Mucosa of rectum (tissue), 2 donors: Measurements from ENCODE around the gene POU2F3.

Experiments used
- H3K27ac ChIP-seq, 2 donors: one replicate each; pipeline ENCODE4 v1.7.0; 2013; ENCODE audit warnings: inconsistent platforms in 2 of 2, low read depth in 2 of 2, low read length in 2 of 2
- H3K27me3 ChIP-seq, 2 donors: one replicate each; pipeline ENCODE4 v1.7.0; 2013; ENCODE audit warnings: low read length in 2 of 2; ENCODE audit not compliant: control insufficient read depth in 2 of 2, insufficient read depth in 2 of 2
- H3K36me3 ChIP-seq, 2 donors: one replicate each; pipeline ENCODE4 v1.7.0; 2013; ENCODE audit warnings: low read length in 2 of 2; ENCODE audit not compliant: control insufficient read depth in 2 of 2, insufficient read depth in 2 of 2
- H3K4me1 ChIP-seq, 2 donors: one replicate each; pipeline ENCODE4 v1.7.0; 2013; ENCODE audit warnings: low read length in 2 of 2, mild to moderate bottlenecking in 1 of 2; ENCODE audit not compliant: control insufficient read depth in 2 of 2, insufficient read depth in 2 of 2
- H3K4me3 ChIP-seq, 2 donors: one replicate each; pipeline ENCODE4 v1.7.0; 2013; ENCODE audit warnings: low read length in 2 of 2
- H3K9ac ChIP-seq, 2 donors: one replicate each; pipeline ENCODE4 v1.7.0; 2013; ENCODE audit warnings: low read length in 2 of 2, low read depth in 1 of 2, mild to moderate bottlenecking in 1 of 2
- H3K9me3 ChIP-seq, 2 donors: one replicate each; pipeline ENCODE4 v1.7.0; 2013; ENCODE audit warnings: low read length in 2 of 2; ENCODE audit not compliant: control insufficient read depth in 2 of 2
- donor health status: healthy.
- donor health status: Normal muscosa, but diverticular disease.

The POU2F3 gene

GRCh38 chr11:120308081-120308480 lies 68.1 kb downstream of the POU2F3 start:
- H3K4me1 ChIP-seq, result peaks cover 13 to 32% of the 10 kb centered on the region in 2 donors
- H3K27me3 ChIP-seq, result no peaks in the 10 kb centered on the region
- no peaks in the 10 kb centered on the region for H3K36me3 ChIP-seq
- no peak overlapping the region for H3K4me3 ChIP-seq
- no peak overlapping the region for H3K27ac ChIP-seq
- H3K9ac ChIP-seq, result no peak overlapping the region
- H3K9me3 ChIP-seq, result no peaks in the 10 kb centered on the region

GRCh38 chr11:120310870-120311269 lies 70.9 kb downstream of the POU2F3 start:
- Histone ChIP-seq H3K4me3 (no peak overlapping the region), H3K9me3 (no peaks in the 10 kb centered on the region), H3K4me1 (peaks cover 8 to 21% of the 10 kb centered on the region in 2 donors), H3K36me3 (no peaks in the 10 kb centered on the region), H3K27me3 (no peaks in the 10 kb centered on the region), H3K9ac (no peak overlapping the region), H3K27ac (no peak overlapping the region)

GRCh38 chr11:120314861-120315260 lies 74.9 kb downstream of the POU2F3 start:
- Histone ChIP-seq H3K4me1 (peaks cover 21 to 28% of the 10 kb centered on the region in 2 donors), H3K9ac (no peak overlapping the region), H3K27ac (no peak overlapping the region), H3K27me3 (no peaks in the 10 kb centered on the region), H3K4me3 (no peak overlapping the region), H3K36me3 (no peaks in the 10 kb centered on the region), H3K9me3 (no peaks in the 10 kb centered on the region)

GRCh38 chr11:120316880-120317688 lies 77.1 kb downstream of the POU2F3 start:
- Histone ChIP-seq H3K27ac (peak overlapping the region; percentile 52 to 68), H3K9ac (peak overlapping the region in 1 of 2 donors; percentile 62)

GRCh38 chr11:120317689-120318480 lies 77.9 kb downstream of the POU2F3 start:
- no peaks in the 10 kb centered on the region for H3K9me3 ChIP-seq
- no peaks in the 10 kb centered on the region for H3K27me3 ChIP-seq
- H3K4me1 ChIP-seq, result peaks cover 13% of the 10 kb centered on the region in 2 donors
- no peak overlapping the region for H3K9ac ChIP-seq
- no peak overlapping the region for H3K4me3 ChIP-seq
- peak overlapping the region in 1 of 2 donors; percentile 52 for H3K27ac ChIP-seq
- no peaks in the 10 kb centered on the region for H3K36me3 ChIP-seq

More at GRCh38 chr11:120316880-120317688, 77.1 kb downstream of the POU2F3 start:
- Histone ChIP-seq H3K4me1 (peaks cover 13% of the 10 kb centered on the region in 2 donors), H3K27me3 (no peaks in the 10 kb centered on the region), H3K36me3 (no peaks in the 10 kb centered on the region), H3K9me3 (no peaks in the 10 kb centered on the region), H3K4me3 (peak overlapping the region in 1 of 2 donors; percentile 1)

- no peak overlapping the region for H3K9ac ChIP-seq
- H3K27me3 ChIP-seq, result no peaks in the 10 kb centered on the region
These were observed 79.0 kb downstream of the POU2F3 start for GRCh38 chr11:120318906-120319305.

GRCh38 chr11:120324932-120325810 lies 85.2 kb downstream of the POU2F3 start, which contains the start of gene TLCD5:
TLCD5 (plus strand) TSS chr11:120325299; CDS start chr11:120327442, 2,143 bp downstream.
- Histone ChIP-seq H3K27me3 (peaks cover 0 to 5% of the 10 kb centered on the region in 2 donors), H3K36me3 (no peaks in the 10 kb centered on the region), H3K9ac (peak within 1 kb of the TSS; percentile 48 to 64)

More at GRCh38 chr11:120318906-120319305, 79.0 kb downstream of the POU2F3 start:
- no peak overlapping the region for H3K4me3 ChIP-seq
- H3K4me1 ChIP-seq, result peaks cover 13% of the 10 kb centered on the region in 2 donors
- no peak overlapping the region for H3K27ac ChIP-seq
- H3K36me3 ChIP-seq, result no peaks in the 10 kb centered on the region
- H3K9me3 ChIP-seq, result no peaks in the 10 kb centered on the region

GRCh38 chr11:120326228-120326627 lies 86.3 kb downstream of the POU2F3 start:
- Histone ChIP-seq H3K9me3 (no peaks in the 10 kb centered on the region), H3K9ac (no peak overlapping the region), H3K4me3 (peak overlapping the region in 1 of 2 donors; percentile 11), H3K4me1 (peaks cover 16 to 18% of the 10 kb centered on the region in 2 donors), H3K27me3 (peaks cover 0 to 5% of the 10 kb centered on the region in 2 donors), H3K27ac (no peak overlapping the region), H3K36me3 (no peaks in the 10 kb centered on the region)

More at GRCh38 chr11:120324932-120325810, 85.2 kb downstream of the POU2F3 start, which contains the start of gene TLCD5:
- peak within 1 kb of the TSS; percentile 54 to 67 for H3K4me3 ChIP-seq
- peaks cover 16 to 18% of the 10 kb centered on the region in 2 donors for H3K4me1 ChIP-seq
- H3K9me3 ChIP-seq, result no peaks in the 10 kb centered on the region
- H3K27ac ChIP-seq, result peak within 1 kb of the TSS; percentile 9 to 37

GRCh38 chr11:120326845-120327281 lies 86.9 kb downstream of the POU2F3 start:
- Histone ChIP-seq H3K27me3 (peaks cover 0 to 5% of the 10 kb centered on the region in 2 donors), H3K27ac (no peak overlapping the region), H3K9ac (no peak overlapping the region), H3K36me3 (no peaks in the 10 kb centered on the region), H3K9me3 (no peaks in the 10 kb centered on the region), H3K4me1 (peaks cover 16 to 18% of the 10 kb centered on the region in 2 donors), H3K4me3 (no peak overlapping the region)
